Nephron (organoid): ENCODE results near the gene ECE2.

Experiments
- H3K27ac Mint-ChIP-seq, 3 experiments: 2 replicates each; pipeline ENCODE4 v1.8.0; 2020; ENCODE audit warnings: mixed read lengths in 3 of 3, mild to moderate bottlenecking in 2 of 3, moderate library complexity in 1 of 3
- H3K27me3 Mint-ChIP-seq: 2 replicates; pipeline ENCODE4 v1.8.0; 2021; ENCODE audit warnings: low read depth, mild to moderate bottlenecking, moderate library complexity, mixed read lengths
- H3K36me3 Mint-ChIP-seq: 2 replicates; pipeline ENCODE4 v1.8.0; 2020; ENCODE audit warnings: low read depth, mixed read lengths
- H3K4me1 Mint-ChIP-seq: 2 replicates; pipeline ENCODE4 v1.8.0; 2020; ENCODE audit warnings: mixed read lengths
- H3K4me3 Mint-ChIP-seq, 3 experiments: 2 replicates each; pipeline ENCODE4 v1.8.0; 2020; ENCODE audit warnings: mild to moderate bottlenecking in 3 of 3, mixed read lengths in 3 of 3, moderate library complexity in 2 of 3
- H3K9me3 Mint-ChIP-seq: 2 replicates; pipeline ENCODE4 v1.8.0; 2020; ENCODE audit warnings: mixed read lengths
- CTCF ChIP-seq, 3 experiments: fragments of 200-600 bp; sonication (generic); IDR thresholded peaks; one replicate each; pipeline ENCODE4 v1.5.0; 2021; ENCODE audit warnings: antibody characterized with exemption in 3 of 3; ENCODE audit not compliant: unreplicated experiment in 3 of 3

ECE2 gene

GRCh38 chr3:184291044-184291737 is 15.4 kb downstream of the ECE2 start:
- Mint-ChIP-seq H3K9me3 (no peaks in the 10 kb centered on the region), H3K27me3 (peaks cover 39% of the 10 kb centered on the region), H3K36me3 (no peaks in the 10 kb centered on the region), H3K4me3 (no peak overlapping the region), H3K27ac (no peak overlapping the region), H3K4me1 (no peaks in the 10 kb centered on the region)
- TF ChIP-seq CTCF (IDR thresholded peaks at IDR 0.05; ENCODE audit: unreplicated experiment in 3 of 3): no peak

GRCh38 chr3:184291738-184292445 is 16.1 kb downstream of the ECE2 start:
- Mint-ChIP-seq H3K27me3 (peaks cover 32% of the 10 kb centered on the region), H3K27ac (no peak overlapping the region), H3K4me3 (no peak overlapping the region), H3K4me1 (no peaks in the 10 kb centered on the region), H3K36me3 (no peaks in the 10 kb centered on the region), H3K9me3 (no peaks in the 10 kb centered on the region)
- no peak for TF ChIP-seq CTCF (IDR thresholded peaks at IDR 0.05; ENCODE audit: unreplicated experiment in 3 of 3)

GRCh38 chr3:184295771-184296170 is 19.9 kb downstream of the ECE2 start:
- no peak for TF ChIP-seq CTCF (IDR thresholded peaks at IDR 0.05; ENCODE audit: unreplicated experiment in 3 of 3)
- Mint-ChIP-seq H3K36me3 (peaks cover 8% of the 10 kb centered on the region), H3K9me3 (no peaks in the 10 kb centered on the region), H3K4me3 (peak overlapping the region; percentile 34 to 82 (median 50)), H3K4me1 (peaks cover 13% of the 10 kb centered on the region), H3K27ac (no peak overlapping the region), H3K27me3 (peaks cover 15% of the 10 kb centered on the region)

GRCh38 chr3:184296616-184297015 is 20.8 kb downstream of the ECE2 start:
- Mint-ChIP-seq H3K36me3 (peaks cover 13% of the 10 kb centered on the region), H3K27ac (no peak overlapping the region), H3K4me3 (peak overlapping the region; percentile 70 to 99 (median 73)), H3K27me3 (peaks cover 15% of the 10 kb centered on the region), H3K4me1 (peaks cover 14% of the 10 kb centered on the region), H3K9me3 (no peaks in the 10 kb centered on the region)
- no peak for TF ChIP-seq CTCF (IDR thresholded peaks at IDR 0.05; ENCODE audit: unreplicated experiment in 3 of 3)

GRCh38 chr3:184298759-184299487 is 23.1 kb downstream of the ECE2 start, which contains the start of gene PSMD2:
Gene PSMD2 (plus strand): TSS chr3:184299241. CDS start chr3:184299267, 26 bp downstream.
- peaks cover 14% of the 10 kb centered on the region for H3K4me1 Mint-ChIP-seq
- TF ChIP-seq CTCF (IDR thresholded peaks at IDR 0.05; ENCODE audit: unreplicated experiment in 3 of 3): no peak

More at GRCh38 chr3:184298759-184299487, 23.1 kb downstream of the ECE2 start, which contains the start of gene PSMD2:
- H3K36me3 Mint-ChIP-seq: peaks cover 36% of the 10 kb centered on the region
- H3K27ac Mint-ChIP-seq: peak within 1 kb of the TSS; percentile 83 to 96 (median 94)
- no peaks in the 10 kb centered on the region for H3K9me3 Mint-ChIP-seq
- peaks cover 15% of the 10 kb centered on the region for H3K27me3 Mint-ChIP-seq
- peak within 1 kb of the TSS; percentile 99 for H3K4me3 Mint-ChIP-seq
